Measurements from ENCODE around the gene MADD. TPM values are rescaled to one million over a fixed set of nuclear protein-coding genes. Genes with fewer than 3 reads are reported as not detected.
"Not testable (repeated sequence)": the region's sequence is repeated elsewhere in the genome, so short reads cannot be mapped to it uniquely, and the experiment has no call there.

The MADD gene
- total and polyA plus RNA-seq, 2 donors (not counting 1 experiment from before 2014, with no cell fraction given): 7.0 to 15.4 TPM

GRCh38 chr11:47308050-47308823 is 38.3 kb downstream of the MADD start:
- TF ChIP-seq EZH2 (IDR thresholded peaks at IDR 0.05; ENCODE audit: low read length, missing control alignments) (no peak), CTCF (conservative IDR thresholded peaks at IDR 0.05 in 1 of 2, IDR thresholded peaks at IDR 0.05 in 1 of 2; ENCODE audit: low read depth in 1 of 2, low read length in 2 of 2) (no peak)
- Histone ChIP-seq H3K36me3 (ENCODE audit: control insufficient read depth, insufficient read depth, low read length) (peaks cover 8% of the 10 kb centered on the region), H3K27ac (ENCODE audit: insufficient read depth, low read length) (no peak overlapping the region)

DNA sequence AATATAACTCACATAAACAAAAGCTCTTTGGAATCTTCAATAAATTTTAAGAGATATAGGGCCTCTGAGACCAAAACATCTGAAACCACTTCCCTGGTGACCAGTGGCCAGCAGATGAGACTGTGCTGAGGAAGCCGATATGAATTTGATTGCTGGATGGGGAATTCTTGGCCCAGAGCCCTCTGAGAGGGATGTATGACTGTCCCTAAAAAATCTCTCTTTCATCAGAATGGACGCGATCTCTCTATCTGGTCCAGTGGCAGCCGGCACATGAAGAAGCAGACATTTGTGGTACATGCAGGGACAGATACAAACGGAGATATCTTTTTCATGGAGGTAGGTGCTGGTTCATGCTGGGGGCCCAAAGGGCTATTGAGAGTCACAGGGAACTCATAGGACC is 45.1 kb downstream of the MADD start:
- Histone ChIP-seq H3K36me3 (ENCODE audit: control insufficient read depth, insufficient read depth, low read length) (peaks cover 3% of the 10 kb centered on the region), H3K9me3 (ENCODE audit: control insufficient read depth, insufficient read depth, low read depth, low read length) (no peaks in the 10 kb centered on the region), H3K4me3 (replicated peaks in 1 of 4; ENCODE audit: control extremely low read depth in 1 of 4, insufficient read depth in 1 of 4, low read depth in 3 of 4, low read length in 4 of 4) (no peak overlapping the region), H3K79me2 (ENCODE audit: control insufficient read depth, insufficient read depth, low read length) (no peaks in the 10 kb centered on the region), H4K20me1 (ENCODE audit: control insufficient read depth, extremely low read depth, insufficient read depth, low read length) (no peaks in the 10 kb centered on the region), H3K9ac (ENCODE audit: insufficient read depth, low read length) (no peak overlapping the region), H3K4me2 (ENCODE audit: extremely low read depth, insufficient read depth, low read length) (no peak overlapping the region), H2AFZ (ENCODE audit: low read length) (no peak overlapping the region), H3K4me1 (ENCODE audit: control insufficient read depth, extremely low read depth, insufficient read depth, low read length) (no peaks in the 10 kb centered on the region), H3K27me3 (ENCODE audit: control insufficient read depth, insufficient read depth, low read length) (no peaks in the 10 kb centered on the region), H3K27ac (ENCODE audit: insufficient read depth, low read length) (no peak overlapping the region)
- no peak for TF ChIP-seq EZH2 (IDR thresholded peaks at IDR 0.05; ENCODE audit: low read length, missing control alignments)
- no peak for TF ChIP-seq CTCF (conservative IDR thresholded peaks at IDR 0.05 in 1 of 2, IDR thresholded peaks at IDR 0.05 in 1 of 2; ENCODE audit: low read depth in 1 of 2, low read length in 2 of 2)
- DNase-seq (ENCODE audit: low read depth in 2 of 2): no peak

More at GRCh38 chr11:47308050-47308823, 38.3 kb downstream of the MADD start:
- Histone ChIP-seq H3K9me3 (ENCODE audit: control insufficient read depth, insufficient read depth, low read depth, low read length) (no peaks in the 10 kb centered on the region), H3K4me2 (ENCODE audit: extremely low read depth, insufficient read depth, low read length) (no peak overlapping the region), H2AFZ (ENCODE audit: low read length) (no peak overlapping the region), H3K4me3 (replicated peaks in 1 of 4; ENCODE audit: control extremely low read depth in 1 of 4, insufficient read depth in 1 of 4, low read depth in 3 of 4, low read length in 4 of 4) (no peak overlapping the region), H4K20me1 (ENCODE audit: control insufficient read depth, extremely low read depth, insufficient read depth, low read length) (no peaks in the 10 kb centered on the region), H3K4me1 (ENCODE audit: control insufficient read depth, extremely low read depth, insufficient read depth, low read length) (no peaks in the 10 kb centered on the region), H3K9ac (ENCODE audit: insufficient read depth, low read length) (no peak overlapping the region), H3K79me2 (ENCODE audit: control insufficient read depth, insufficient read depth, low read length) (no peaks in the 10 kb centered on the region), H3K27me3 (ENCODE audit: control insufficient read depth, insufficient read depth, low read length) (no peaks in the 10 kb centered on the region)
- DNase-seq (ENCODE audit: low read depth in 2 of 2): no peak

GRCh38 chr11:47316501-47316900 is 46.6 kb downstream of the MADD start:
- H3K9me3 ChIP-seq (ENCODE audit: control insufficient read depth, insufficient read depth, low read depth, low read length); DNase-seq (ENCODE audit: low read depth in 2 of 2); H3K27me3 ChIP-seq (ENCODE audit: control insufficient read depth, insufficient read depth, low read length): not testable (repeated sequence)

More at GRCh38 chr11:47316501-47316900, 46.6 kb downstream of the MADD start:
- H3K79me2 ChIP-seq (ENCODE audit: control insufficient read depth, insufficient read depth, low read length); H3K4me1 ChIP-seq (ENCODE audit: control insufficient read depth, extremely low read depth, insufficient read depth, low read length); H3K9ac ChIP-seq (ENCODE audit: insufficient read depth, low read length); H3K27ac ChIP-seq (ENCODE audit: insufficient read depth, low read length); H2AFZ ChIP-seq (ENCODE audit: low read length); H3K4me2 ChIP-seq (ENCODE audit: extremely low read depth, insufficient read depth, low read length); H3K4me3 ChIP-seq (replicated peaks in 1 of 4; ENCODE audit: control extremely low read depth in 1 of 4, insufficient read depth in 1 of 4, low read depth in 3 of 4, low read length in 4 of 4); H4K20me1 ChIP-seq (ENCODE audit: control insufficient read depth, extremely low read depth, insufficient read depth, low read length); H3K36me3 ChIP-seq (ENCODE audit: control insufficient read depth, insufficient read depth, low read length): not testable (repeated sequence)
